Fibroblast of lung (primary cell): ENCODE results near the gene ERVW-1.

Source experiments
- EZH2 ChIP-seq: IDR thresholded peaks from 2 replicates; pipeline ENCODE4 v1.5.1; 2012; ENCODE audit warnings: low read length, control low read depth, mild to moderate bottlenecking; ENCODE audit errors: missing control alignments
- TF ChIP-seq, protein P1 (sequence below), 2 donors: IDR thresholded peaks in 1 of 2; conservative IDR thresholded peaks in 1 of 2; 1 replicate in 1 of 2; 2 replicates in 1 of 2; pipeline ENCODE4 v1.5.1; 2011 to 2012; ENCODE audit warnings: low read length in 2 of 2, control low read depth in 1 of 2, inconsistent platforms in 1 of 2, low read depth in 1 of 2, mild to moderate bottlenecking in 1 of 2

DNA sequence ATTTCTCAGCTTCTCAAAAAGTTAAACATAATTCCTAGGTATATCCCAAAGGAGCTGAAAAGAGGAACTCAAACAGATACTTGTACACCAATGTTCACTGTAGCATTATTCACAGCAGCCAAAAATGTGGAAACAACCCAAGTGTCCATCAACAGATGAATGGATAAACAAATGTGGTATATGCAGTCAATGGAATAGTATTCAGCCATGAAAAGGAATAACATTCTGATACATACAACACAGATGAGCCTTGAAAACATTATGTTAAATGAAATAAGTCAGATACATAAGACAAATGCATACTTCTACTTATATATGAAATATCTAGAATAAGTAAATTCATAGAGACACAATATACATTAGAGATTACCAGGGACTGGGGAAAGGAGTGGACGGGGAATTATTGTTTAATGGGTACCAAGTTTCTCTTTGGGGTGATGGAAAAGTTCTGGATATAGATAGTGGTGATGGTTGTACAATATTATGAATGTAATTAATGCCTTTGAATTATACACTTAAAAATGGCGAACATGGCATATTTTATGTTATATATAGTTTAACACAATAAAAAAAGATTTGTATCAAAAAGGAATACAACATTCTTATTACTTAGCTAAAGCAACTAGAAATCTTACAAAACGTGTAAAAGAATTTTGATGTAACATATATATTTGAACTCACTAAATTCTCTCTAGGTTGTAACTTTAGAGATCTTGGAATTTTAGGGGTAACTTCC lies 35.6 kb upstream of the ERVW-1 start:
- TF ChIP-seq, protein P1, sequence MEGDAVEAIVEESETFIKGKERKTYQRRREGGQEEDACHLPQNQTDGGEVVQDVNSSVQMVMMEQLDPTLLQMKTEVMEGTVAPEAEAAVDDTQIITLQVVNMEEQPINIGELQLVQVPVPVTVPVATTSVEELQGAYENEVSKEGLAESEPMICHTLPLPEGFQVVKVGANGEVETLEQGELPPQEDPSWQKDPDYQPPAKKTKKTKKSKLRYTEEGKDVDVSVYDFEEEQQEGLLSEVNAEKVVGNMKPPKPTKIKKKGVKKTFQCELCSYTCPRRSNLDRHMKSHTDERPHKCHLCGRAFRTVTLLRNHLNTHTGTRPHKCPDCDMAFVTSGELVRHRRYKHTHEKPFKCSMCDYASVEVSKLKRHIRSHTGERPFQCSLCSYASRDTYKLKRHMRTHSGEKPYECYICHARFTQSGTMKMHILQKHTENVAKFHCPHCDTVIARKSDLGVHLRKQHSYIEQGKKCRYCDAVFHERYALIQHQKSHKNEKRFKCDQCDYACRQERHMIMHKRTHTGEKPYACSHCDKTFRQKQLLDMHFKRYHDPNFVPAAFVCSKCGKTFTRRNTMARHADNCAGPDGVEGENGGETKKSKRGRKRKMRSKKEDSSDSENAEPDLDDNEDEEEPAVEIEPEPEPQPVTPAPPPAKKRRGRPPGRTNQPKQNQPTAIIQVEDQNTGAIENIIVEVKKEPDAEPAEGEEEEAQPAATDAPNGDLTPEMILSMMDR (conservative IDR thresholded peaks at IDR 0.05 in 1 of 2, IDR thresholded peaks at IDR 0.05 in 1 of 2; ENCODE audit: low read depth in 1 of 2, low read length in 2 of 2) = no peak
- TF ChIP-seq EZH2 = no peak
